ENCODE measurements around the gene PREP.

PREP gene

GRCh38 chr6:105269390-105269789 lies 133.5 kb downstream of the PREP start:
- H3K27me3 ChIP-seq (ENCODE audit: insufficient read depth, poor library complexity, severe bottlenecking), result no peaks in the 10 kb centered on the region
- DNase-seq (ENCODE audit: low read depth in 1 of 2, low spot score in 1 of 2), result no peak
- no peak overlapping the region for H3K27ac ChIP-seq (replicated peaks)
- no peak overlapping the region for H3K4me3 ChIP-seq (replicated peaks; ENCODE audit: insufficient read depth, low read length)
- TF ChIP-seq POLR2AphosphoS5 (IDR thresholded peaks at IDR 0.05; ENCODE audit: low read depth), result no peak
- no peak for TF ChIP-seq REST (IDR thresholded peaks at IDR 0.05; ENCODE audit: insufficient replicate concordance, low read depth)
- TF ChIP-seq SPI1 (IDR thresholded peaks at IDR 0.05; ENCODE audit: borderline replicate concordance, low read depth), result no peak
- no peak for TF ChIP-seq GABPA (IDR thresholded peaks at IDR 0.05; ENCODE audit: low read depth)
- TF ChIP-seq CTCF (IDR thresholded peaks at IDR 0.05; ENCODE audit: insufficient read depth, low read length), result no peak

GRCh38 chr6:105263685-105264610 lies 138.9 kb downstream of the PREP start:
- Histone ChIP-seq H3K4me3 (replicated peaks; ENCODE audit: insufficient read depth, low read length) (no peak overlapping the region), H3K27ac (replicated peaks) (no peak overlapping the region), H3K27me3 (ENCODE audit: insufficient read depth, poor library complexity, severe bottlenecking) (no peaks in the 10 kb centered on the region)
- TF ChIP-seq REST (IDR thresholded peaks at IDR 0.05; ENCODE audit: insufficient replicate concordance, low read depth), result no peak
- no peak for TF ChIP-seq CTCF (IDR thresholded peaks at IDR 0.05; ENCODE audit: insufficient read depth, low read length)
- no peak for DNase-seq (ENCODE audit: low read depth in 1 of 2, low spot score in 1 of 2)

GRCh38 chr6:105259913-105260889 lies 142.7 kb downstream of the PREP start:
- TF ChIP-seq SPI1 (IDR thresholded peaks at IDR 0.05; ENCODE audit: borderline replicate concordance, low read depth) (no peak), REST (IDR thresholded peaks at IDR 0.05; ENCODE audit: insufficient replicate concordance, low read depth) (no peak), GABPA (IDR thresholded peaks at IDR 0.05; ENCODE audit: low read depth) (no peak), CTCF (IDR thresholded peaks at IDR 0.05; ENCODE audit: insufficient read depth, low read length) (no peak), POLR2AphosphoS5 (IDR thresholded peaks at IDR 0.05; ENCODE audit: low read depth) (no peak)
- no peak for DNase-seq (ENCODE audit: low read depth in 1 of 2, low spot score in 1 of 2)

More at GRCh38 chr6:105259913-105260889, 142.7 kb downstream of the PREP start:
- peaks cover 2% of the 10 kb centered on the region for H3K27me3 ChIP-seq (ENCODE audit: insufficient read depth, poor library complexity, severe bottlenecking)
- H3K4me3 ChIP-seq (replicated peaks; ENCODE audit: insufficient read depth, low read length), result no peak overlapping the region
- no peak overlapping the region for H3K27ac ChIP-seq (replicated peaks)
